CD14-positive monocyte (primary cell): ENCODE measurements around the gene TXN2. TPM values are rescaled to one million over a fixed set of nuclear protein-coding genes. Genes with fewer than 3 reads are reported as not detected.

ENCODE experiments used
- DNase-seq, 3 donors: peaks; one replicate each; pipeline ENCODE4 v3.0.0-alpha.2; 2011 to 2022
- H2AFZ ChIP-seq: 2 replicates; pipeline ENCODE4 v1.6.0; 2012; ENCODE audit warnings: mild to moderate bottlenecking, low read depth, low read length, inconsistent platforms; ENCODE audit not compliant: insufficient read depth, poor library complexity, severe bottlenecking
- H3K27ac ChIP-seq, 2 donors: 1 replicate in 1 of 2; 2 replicates in 1 of 2; pipeline ENCODE4 v1.5.1; 2012 to 2013; ENCODE audit warnings: low read length in 2 of 2, control low read depth in 1 of 2, inconsistent platforms in 1 of 2, low read depth in 1 of 2, mild to moderate bottlenecking in 1 of 2
- H3K27me3 ChIP-seq, 2 donors: one replicate each; pipeline versions ENCODE4 v1.6.0 to v1.6.1; 2011 to 2013; ENCODE audit warnings: low read length in 2 of 2; ENCODE audit not compliant: control insufficient read depth in 2 of 2, insufficient read depth in 2 of 2
- H3K36me3 ChIP-seq, 2 donors: replicated peaks in 1 of 2; 1 replicate in 1 of 2; 2 replicates in 1 of 2; pipeline versions ENCODE4 v1.5.1 to v1.6.1; 2012 to 2013; ENCODE audit warnings: low read length in 2 of 2, control low read depth in 1 of 2, inconsistent platforms in 1 of 2, mild to moderate bottlenecking in 1 of 2; ENCODE audit not compliant: insufficient read depth in 2 of 2, control insufficient read depth in 1 of 2
- H3K4me1 ChIP-seq, 2 donors: 1 replicate in 1 of 2; 2 replicates in 1 of 2; pipeline versions ENCODE4 v1.5.1 to v1.6.1; 2012 to 2013; ENCODE audit warnings: low read length in 2 of 2, control low read depth in 1 of 2, inconsistent platforms in 1 of 2, mild to moderate bottlenecking in 1 of 2, moderate library complexity in 1 of 2; ENCODE audit not compliant: insufficient read depth in 2 of 2, control insufficient read depth in 1 of 2
- H3K4me2 ChIP-seq: replicated peaks from 2 replicates; pipeline ENCODE3; 2012; ENCODE audit warnings: low read length, moderate library complexity, mild to moderate bottlenecking; ENCODE audit not compliant: poor library complexity, severe bottlenecking; ENCODE audit errors: extremely low read depth
- H3K4me3 ChIP-seq, 3 experiments: fragments of 200-600 bp in 1 of 3; sonication (generic) in 1 of 3; replicated peaks in 1 of 3; 1 replicate in 2 of 3; 2 replicates in 1 of 3; pipeline ENCODE4 v1.5.1; 2011 to 2013; ENCODE audit warnings: low read length in 3 of 3, mild to moderate bottlenecking in 3 of 3, control low read depth in 2 of 3, low read depth in 2 of 3, inconsistent platforms in 1 of 3, moderate library complexity in 1 of 3
- H3K79me2 ChIP-seq: 2 replicates; pipeline ENCODE4 v1.6.0; 2012; ENCODE audit warnings: mild to moderate bottlenecking, control low read depth, inconsistent platforms, low read length, moderate library complexity; ENCODE audit not compliant: insufficient read depth
- H3K9ac ChIP-seq: 2 replicates; pipeline ENCODE4 v1.6.0; 2017; ENCODE audit warnings: low read length, mild to moderate bottlenecking; ENCODE audit not compliant: insufficient read depth, poor library complexity, severe bottlenecking
- H3K9me3 ChIP-seq, 2 donors: replicated peaks in 1 of 2; 1 replicate in 1 of 2; 2 replicates in 1 of 2; pipeline versions ENCODE4 v1.5.1 to v1.6.1; 2012 to 2013; ENCODE audit warnings: low read length in 2 of 2, control low read depth in 1 of 2; ENCODE audit not compliant: control insufficient read depth in 1 of 2, insufficient read depth in 1 of 2
- H4K20me1 ChIP-seq: 2 replicates; pipeline ENCODE4 v1.6.0; 2012; ENCODE audit warnings: mild to moderate bottlenecking, low read length, control low read depth, moderate library complexity; ENCODE audit not compliant: insufficient read depth
- H3K27ac Mint-ChIP-seq, 7 donors: one replicate each; pipeline ENCODE4 v1.8.0; 2020; ENCODE audit warnings: mild to moderate bottlenecking in 7 of 7, mixed read lengths in 7 of 7, moderate library complexity in 6 of 7, inconsistent platforms in 2 of 7
- H3K27me3 Mint-ChIP-seq, 3 donors: one replicate each; pipeline ENCODE4 v1.8.0; 2021 to 2022; ENCODE audit warnings: low read depth in 3 of 3, mild to moderate bottlenecking in 3 of 3, mixed read lengths in 3 of 3, moderate library complexity in 3 of 3, inconsistent platforms in 1 of 3
- H3K36me3 Mint-ChIP-seq, 2 donors: one replicate each; pipeline ENCODE4 v1.8.0; 2020; ENCODE audit warnings: mixed read lengths in 2 of 2, inconsistent platforms in 1 of 2, mild to moderate bottlenecking in 1 of 2
- H3K4me1 Mint-ChIP-seq: one replicate; pipeline ENCODE4 v1.8.0; 2020; ENCODE audit warnings: mild to moderate bottlenecking, mixed read lengths
- H3K4me3 Mint-ChIP-seq, 2 donors: one replicate each; pipeline ENCODE4 v1.8.0; 2020; ENCODE audit warnings: mild to moderate bottlenecking in 2 of 2, mixed read lengths in 2 of 2, moderate library complexity in 1 of 2
- H3K9me3 Mint-ChIP-seq, 7 donors: one replicate each; pipeline ENCODE4 v1.8.0; 2020 to 2022; ENCODE audit warnings: mixed read lengths in 7 of 7, mild to moderate bottlenecking in 6 of 7, moderate library complexity in 6 of 7, inconsistent platforms in 2 of 7
- CTCF ChIP-seq: fragments of 200-600 bp; IDR thresholded peaks from one replicate; pipeline ENCODE4 v1.8.0; 2022; ENCODE audit warnings: antibody characterized with exemption, mild to moderate bottlenecking
- WGBS: methylation state at CpG from one replicate; pipeline ENCODE4 v1.1.5; 2013; ENCODE audit warnings: missing lambda C conversion rate; ENCODE audit not compliant: insufficient coverage; 5-methylcytosine and 5-hydroxymethylcytosine counted together
- intact Hi-C, 2 donors: fragments of 100-400 bp; cut with micrococcal nuclease; formaldehyde crosslinking; loops; one replicate each; pipeline versions ENCODE4 v1.15.0 to v1.15.1; 2023
- polyA plus RNA-seq, 3 donors: library from polyadenylated mRNA; depleted of rRNA in 1 of 3; unstranded in 2 of 3; stranded (reverse) in 1 of 3; fragments of 300-500 nt in 2 of 3; fragments of >200 nt in 1 of 3; fragmentation: Illumina TruSeq in 2 of 3; gene quantifications; 1 replicate in 2 of 3; 2 replicates in 1 of 3; pipeline ENCODE4 v1.2.3, GENCODE V29; 2012 to 2021

TXN2 gene
- polyA plus RNA-seq, 3 donors, result 79.8 to 141 (median 140) TPM

- H4K20me1 ChIP-seq, result peaks cover 37% of the 10 kb centered on the region
- no peaks in the 10 kb centered on the region for H3K9me3 ChIP-seq
- H3K27me3 ChIP-seq, result no peaks in the 10 kb centered on the region
- H3K4me2 ChIP-seq, result no peak overlapping the region
- no peaks in the 10 kb centered on the region for H3K9me3 Mint-ChIP-seq
- no peak overlapping the region for H3K27ac Mint-ChIP-seq
- H3K4me1 Mint-ChIP-seq, result peaks cover 18% of the 10 kb centered on the region
- H3K4me1 ChIP-seq, result peaks cover 15 to 18% of the 10 kb centered on the region in 2 donors
- H3K36me3 ChIP-seq, result peaks cover 70 to 96% of the 10 kb centered on the region in 2 donors
- DNase-seq, result no peak
- H3K27ac ChIP-seq, result no peak overlapping the region
- no peak overlapping the region for H3K4me3 ChIP-seq
- 96% methylated on average over 4 of the region's 6 CpGs for WGBS
- no peak overlapping the region for H3K4me3 Mint-ChIP-seq
- peaks cover 0 to 2% (median 0%) of the 10 kb centered on the region in 3 donors for H3K27me3 Mint-ChIP-seq
- peaks cover 53% of the 10 kb centered on the region for H3K79me2 ChIP-seq
- TF ChIP-seq CTCF, result no peak
- no peak overlapping the region for H3K9ac ChIP-seq
- intact Hi-C loops, result loop anchor here in 1 of 2 donors (10.0 kb wide), 1 partner anchor 91 kb away; the partner anchor contains the start of gene MYH9
- H3K36me3 Mint-ChIP-seq, result peaks cover 79 to 98% of the 10 kb centered on the region in 2 donors
- no peak overlapping the region for H2AFZ ChIP-seq
Observed at GRCh38 chr22:36475341-36475740, 6.1 kb downstream of the TXN2 start.

- H3K36me3 ChIP-seq, result peaks cover 58 to 69% of the 10 kb centered on the region in 2 donors
- H3K4me1 Mint-ChIP-seq, result peaks cover 39% of the 10 kb centered on the region
- no peak overlapping the region for H2AFZ ChIP-seq
- H3K4me1 ChIP-seq, result peaks cover 37 to 39% of the 10 kb centered on the region in 2 donors
- WGBS, result 100% methylated on average over 8 of the region's 13 CpGs
- H3K27me3 Mint-ChIP-seq, result peaks cover 0 to 2% (median 0%) of the 10 kb centered on the region in 3 donors
- H3K79me2 ChIP-seq, result peaks cover 50% of the 10 kb centered on the region
- H3K27me3 ChIP-seq, result no peaks in the 10 kb centered on the region
- H3K9me3 Mint-ChIP-seq, result no peaks in the 10 kb centered on the region
- no peaks in the 10 kb centered on the region for H3K9me3 ChIP-seq
- DNase-seq, result no peak
- no peak overlapping the region for H3K4me3 Mint-ChIP-seq
- TF ChIP-seq CTCF, result no peak
- intact Hi-C loops, result loop anchor here (5.0 to 10.0 kb wide), 2 partner anchors 85 to 88 kb away; partner anchors contain the start of gene MYH9 (in 2 of the 2)
- no peak overlapping the region for H3K27ac ChIP-seq
- H3K4me2 ChIP-seq, result no peak overlapping the region
- H3K9ac ChIP-seq, result no peak overlapping the region
- peak overlapping the region in 4 of 7 donors; percentile 14 to 78 (median 51) for H3K27ac Mint-ChIP-seq
- H3K4me3 ChIP-seq, result no peak overlapping the region
- peaks cover 60 to 76% of the 10 kb centered on the region in 2 donors for H3K36me3 Mint-ChIP-seq
- peaks cover 60% of the 10 kb centered on the region for H4K20me1 ChIP-seq
Observed at GRCh38 chr22:36472689-36473088, 8.8 kb downstream of the TXN2 start.
